CD14-positive monocyte (primary cell): Measurements from ENCODE around the gene SLC22A1. TPM values are rescaled to one million over a fixed set of nuclear protein-coding genes. Genes with fewer than 3 reads are reported as not detected.

Experiments used
- DNase-seq, 3 donors: peaks; one replicate each; pipeline ENCODE4 v3.0.0-alpha.2; 2011 to 2022
- H2AFZ ChIP-seq: 2 replicates; pipeline ENCODE4 v1.6.0; 2012; ENCODE audit warnings: mild to moderate bottlenecking, low read depth, low read length, inconsistent platforms; ENCODE audit not compliant: insufficient read depth, poor library complexity, severe bottlenecking
- H3K27ac ChIP-seq, 2 donors: 1 replicate in 1 of 2; 2 replicates in 1 of 2; pipeline ENCODE4 v1.5.1; 2012 to 2013; ENCODE audit warnings: low read length in 2 of 2, control low read depth in 1 of 2, inconsistent platforms in 1 of 2, low read depth in 1 of 2, mild to moderate bottlenecking in 1 of 2
- H3K27me3 ChIP-seq, 2 donors: one replicate each; pipeline versions ENCODE4 v1.6.0 to v1.6.1; 2011 to 2013; ENCODE audit warnings: low read length in 2 of 2; ENCODE audit not compliant: control insufficient read depth in 2 of 2, insufficient read depth in 2 of 2
- H3K36me3 ChIP-seq, 2 donors: replicated peaks in 1 of 2; 1 replicate in 1 of 2; 2 replicates in 1 of 2; pipeline versions ENCODE4 v1.5.1 to v1.6.1; 2012 to 2013; ENCODE audit warnings: low read length in 2 of 2, control low read depth in 1 of 2, inconsistent platforms in 1 of 2, mild to moderate bottlenecking in 1 of 2; ENCODE audit not compliant: insufficient read depth in 2 of 2, control insufficient read depth in 1 of 2
- H3K4me1 ChIP-seq, 2 donors: 1 replicate in 1 of 2; 2 replicates in 1 of 2; pipeline versions ENCODE4 v1.5.1 to v1.6.1; 2012 to 2013; ENCODE audit warnings: low read length in 2 of 2, control low read depth in 1 of 2, inconsistent platforms in 1 of 2, mild to moderate bottlenecking in 1 of 2, moderate library complexity in 1 of 2; ENCODE audit not compliant: insufficient read depth in 2 of 2, control insufficient read depth in 1 of 2
- H3K4me2 ChIP-seq: replicated peaks from 2 replicates; pipeline ENCODE3; 2012; ENCODE audit warnings: low read length, moderate library complexity, mild to moderate bottlenecking; ENCODE audit not compliant: poor library complexity, severe bottlenecking; ENCODE audit errors: extremely low read depth
- H3K4me3 ChIP-seq, 3 experiments: fragments of 200-600 bp in 1 of 3; sonication (generic) in 1 of 3; replicated peaks in 1 of 3; 1 replicate in 2 of 3; 2 replicates in 1 of 3; pipeline ENCODE4 v1.5.1; 2011 to 2013; ENCODE audit warnings: low read length in 3 of 3, mild to moderate bottlenecking in 3 of 3, control low read depth in 2 of 3, low read depth in 2 of 3, inconsistent platforms in 1 of 3, moderate library complexity in 1 of 3
- H3K79me2 ChIP-seq: 2 replicates; pipeline ENCODE4 v1.6.0; 2012; ENCODE audit warnings: mild to moderate bottlenecking, control low read depth, inconsistent platforms, low read length, moderate library complexity; ENCODE audit not compliant: insufficient read depth
- H3K9ac ChIP-seq: 2 replicates; pipeline ENCODE4 v1.6.0; 2017; ENCODE audit warnings: low read length, mild to moderate bottlenecking; ENCODE audit not compliant: insufficient read depth, poor library complexity, severe bottlenecking
- H3K9me3 ChIP-seq, 2 donors: replicated peaks in 1 of 2; 1 replicate in 1 of 2; 2 replicates in 1 of 2; pipeline versions ENCODE4 v1.5.1 to v1.6.1; 2012 to 2013; ENCODE audit warnings: low read length in 2 of 2, control low read depth in 1 of 2; ENCODE audit not compliant: control insufficient read depth in 1 of 2, insufficient read depth in 1 of 2
- H4K20me1 ChIP-seq: 2 replicates; pipeline ENCODE4 v1.6.0; 2012; ENCODE audit warnings: mild to moderate bottlenecking, low read length, control low read depth, moderate library complexity; ENCODE audit not compliant: insufficient read depth
- H3K27ac Mint-ChIP-seq, 7 donors: one replicate each; pipeline ENCODE4 v1.8.0; 2020; ENCODE audit warnings: mild to moderate bottlenecking in 7 of 7, mixed read lengths in 7 of 7, moderate library complexity in 6 of 7, inconsistent platforms in 2 of 7
- H3K27me3 Mint-ChIP-seq, 3 donors: one replicate each; pipeline ENCODE4 v1.8.0; 2021 to 2022; ENCODE audit warnings: low read depth in 3 of 3, mild to moderate bottlenecking in 3 of 3, mixed read lengths in 3 of 3, moderate library complexity in 3 of 3, inconsistent platforms in 1 of 3
- H3K36me3 Mint-ChIP-seq, 2 donors: one replicate each; pipeline ENCODE4 v1.8.0; 2020; ENCODE audit warnings: mixed read lengths in 2 of 2, inconsistent platforms in 1 of 2, mild to moderate bottlenecking in 1 of 2
- H3K4me1 Mint-ChIP-seq: one replicate; pipeline ENCODE4 v1.8.0; 2020; ENCODE audit warnings: mild to moderate bottlenecking, mixed read lengths
- H3K4me3 Mint-ChIP-seq, 2 donors: one replicate each; pipeline ENCODE4 v1.8.0; 2020; ENCODE audit warnings: mild to moderate bottlenecking in 2 of 2, mixed read lengths in 2 of 2, moderate library complexity in 1 of 2
- H3K9me3 Mint-ChIP-seq, 7 donors: one replicate each; pipeline ENCODE4 v1.8.0; 2020 to 2022; ENCODE audit warnings: mixed read lengths in 7 of 7, mild to moderate bottlenecking in 6 of 7, moderate library complexity in 6 of 7, inconsistent platforms in 2 of 7
- WGBS: methylation state at CpG from one replicate; pipeline ENCODE4 v1.1.5; 2013; ENCODE audit warnings: missing lambda C conversion rate; ENCODE audit not compliant: insufficient coverage; 5-methylcytosine and 5-hydroxymethylcytosine counted together
- intact Hi-C, 2 donors: fragments of 100-400 bp; cut with micrococcal nuclease; formaldehyde crosslinking; loops; one replicate each; pipeline versions ENCODE4 v1.15.0 to v1.15.1; 2023
- polyA plus RNA-seq, 3 donors: library from polyadenylated mRNA; depleted of rRNA in 1 of 3; unstranded in 2 of 3; stranded (reverse) in 1 of 3; fragments of 300-500 nt in 2 of 3; fragments of >200 nt in 1 of 3; fragmentation: Illumina TruSeq in 2 of 3; gene quantifications; 1 replicate in 2 of 3; 2 replicates in 1 of 3; pipeline ENCODE4 v1.2.3, GENCODE V29; 2012 to 2021
- TF ChIP-seq, protein P1 (sequence below): fragments of 200-600 bp; IDR thresholded peaks from one replicate; pipeline ENCODE4 v1.8.0; 2022; ENCODE audit warnings: antibody characterized with exemption, mild to moderate bottlenecking

Gene SLC22A1
- polyA plus RNA-seq, 3 donors, result 0.36 to 0.48 TPM; not detected in 1

DNA sequence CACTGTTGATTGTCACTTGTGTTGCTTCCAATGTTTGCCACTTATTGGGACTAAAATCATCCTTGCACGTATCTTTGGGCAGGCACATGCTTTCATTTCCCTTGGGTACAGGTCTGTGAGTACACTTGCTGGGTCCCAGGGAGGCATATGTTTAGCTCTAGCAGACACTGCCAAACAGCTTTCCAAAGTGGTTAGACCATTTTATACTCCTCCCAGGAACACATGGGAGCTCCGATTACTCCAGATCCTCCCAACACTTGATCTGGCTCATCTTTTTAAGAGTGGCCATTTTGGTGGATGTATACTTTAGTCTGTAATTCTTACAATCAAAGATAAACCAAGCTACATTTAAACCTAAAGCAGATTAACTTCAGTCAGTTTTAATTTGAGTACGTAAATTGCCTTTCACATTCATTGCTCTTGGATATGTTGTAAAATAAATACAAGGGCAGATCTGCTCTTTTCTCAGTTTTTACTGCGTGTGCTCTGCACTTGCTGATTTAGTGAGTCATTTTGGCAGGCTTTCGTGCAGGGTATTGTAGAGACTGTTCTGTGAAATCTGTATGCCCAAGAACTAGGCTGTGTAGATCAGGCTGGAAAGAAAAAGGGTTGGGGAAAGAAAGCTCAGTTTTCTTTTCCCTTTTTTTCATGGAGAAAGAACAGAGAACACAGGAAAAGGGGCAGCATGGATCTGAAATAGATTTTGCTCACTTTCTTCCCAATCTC is 19.5 kb downstream of the SLC22A1 start:
- Mint-ChIP-seq H3K27me3 (peaks cover 11 to 17% (median 11%) of the 10 kb centered on the region in 3 donors), H3K27ac (no peak overlapping the region), H3K36me3 (no peaks in the 10 kb centered on the region), H3K9me3 (peaks cover 0 to 2% (median 0%) of the 10 kb centered on the region in 7 donors), H3K4me1 (no peaks in the 10 kb centered on the region), H3K4me3 (no peak overlapping the region)
- Histone ChIP-seq H2AFZ (no peak overlapping the region), H3K27me3 (no peaks in the 10 kb centered on the region), H3K27ac (no peak overlapping the region), H3K4me3 (no peak overlapping the region), H3K4me1 (no peaks in the 10 kb centered on the region), H3K36me3 (no peaks in the 10 kb centered on the region), H3K4me2 (no peak overlapping the region), H3K9ac (no peak overlapping the region), H3K79me2 (no peaks in the 10 kb centered on the region), H4K20me1 (no peaks in the 10 kb centered on the region), H3K9me3 (no peaks in the 10 kb centered on the region)
- WGBS, result 84% methylated on average over 3 of the region's 5 CpGs
- TF ChIP-seq, protein P1, sequence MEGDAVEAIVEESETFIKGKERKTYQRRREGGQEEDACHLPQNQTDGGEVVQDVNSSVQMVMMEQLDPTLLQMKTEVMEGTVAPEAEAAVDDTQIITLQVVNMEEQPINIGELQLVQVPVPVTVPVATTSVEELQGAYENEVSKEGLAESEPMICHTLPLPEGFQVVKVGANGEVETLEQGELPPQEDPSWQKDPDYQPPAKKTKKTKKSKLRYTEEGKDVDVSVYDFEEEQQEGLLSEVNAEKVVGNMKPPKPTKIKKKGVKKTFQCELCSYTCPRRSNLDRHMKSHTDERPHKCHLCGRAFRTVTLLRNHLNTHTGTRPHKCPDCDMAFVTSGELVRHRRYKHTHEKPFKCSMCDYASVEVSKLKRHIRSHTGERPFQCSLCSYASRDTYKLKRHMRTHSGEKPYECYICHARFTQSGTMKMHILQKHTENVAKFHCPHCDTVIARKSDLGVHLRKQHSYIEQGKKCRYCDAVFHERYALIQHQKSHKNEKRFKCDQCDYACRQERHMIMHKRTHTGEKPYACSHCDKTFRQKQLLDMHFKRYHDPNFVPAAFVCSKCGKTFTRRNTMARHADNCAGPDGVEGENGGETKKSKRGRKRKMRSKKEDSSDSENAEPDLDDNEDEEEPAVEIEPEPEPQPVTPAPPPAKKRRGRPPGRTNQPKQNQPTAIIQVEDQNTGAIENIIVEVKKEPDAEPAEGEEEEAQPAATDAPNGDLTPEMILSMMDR, result no peak
- intact Hi-C loops, result no loop called here
- no peak for DNase-seq

DNA sequence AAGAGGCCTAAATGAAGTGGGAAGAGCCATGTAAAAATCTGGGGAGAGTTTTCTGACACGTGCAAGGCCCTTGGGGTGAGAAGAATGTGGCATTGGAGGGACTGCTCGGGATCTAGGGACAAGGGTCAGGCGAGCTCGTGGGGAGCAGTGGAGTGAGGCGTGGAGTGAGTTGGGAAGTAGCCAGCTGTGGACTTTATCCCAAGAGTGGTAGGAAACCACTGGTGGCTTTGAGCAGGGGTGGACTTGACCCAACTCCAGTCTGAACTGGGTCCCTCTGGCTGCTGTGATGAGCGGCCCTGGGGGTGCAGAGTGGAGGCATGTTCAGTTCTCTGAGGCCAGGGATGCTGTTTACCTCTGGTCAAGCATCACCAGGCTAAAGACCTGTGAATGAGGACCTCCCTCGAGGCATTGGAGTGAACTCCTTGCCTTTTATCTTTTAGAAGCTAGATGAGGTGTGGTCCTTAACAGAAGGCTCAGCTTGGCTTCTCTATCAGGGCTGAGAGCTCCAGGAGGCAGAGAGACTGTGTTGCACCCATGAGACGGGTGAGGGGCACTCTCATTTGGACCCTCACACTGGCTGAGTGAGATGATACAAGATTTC is 20.6 kb downstream of the SLC22A1 start:
- TF ChIP-seq, protein P1, result no peak
- 85% methylated on average over 6 of the region's 8 CpGs for WGBS
- H3K27ac ChIP-seq, result no peak overlapping the region
- Mint-ChIP-seq H3K27ac (no peak overlapping the region), H3K36me3 (no peaks in the 10 kb centered on the region), H3K27me3 (peaks cover 7 to 12% (median 7%) of the 10 kb centered on the region in 3 donors), H3K9me3 (peaks cover 0 to 3% (median 0%) of the 10 kb centered on the region in 7 donors), H3K4me1 (no peaks in the 10 kb centered on the region), H3K4me3 (no peak overlapping the region)
- H3K36me3 ChIP-seq, result no peaks in the 10 kb centered on the region
- H3K9ac ChIP-seq, result no peak overlapping the region
- no peaks in the 10 kb centered on the region for H3K79me2 ChIP-seq
- H3K4me1 ChIP-seq, result no peaks in the 10 kb centered on the region
- peaks cover 0 to under 1% of the 10 kb centered on the region in 2 donors for H3K27me3 ChIP-seq
- intact Hi-C loops, result no loop called here
- H3K4me2 ChIP-seq, result no peak overlapping the region
- no peak overlapping the region for H2AFZ ChIP-seq
- no peak for DNase-seq
- no peak overlapping the region for H3K4me3 ChIP-seq
- H4K20me1 ChIP-seq, result no peaks in the 10 kb centered on the region
- no peaks in the 10 kb centered on the region for H3K9me3 ChIP-seq
